Measurements from ENCODE around the gene CNN2.

CNN2 gene

GRCh38 chr19:1058112-1058511 is 31.7 kb downstream of the CNN2 start:
- Histone ChIP-seq H3K27me3 (ENCODE audit: insufficient read depth, poor library complexity, severe bottlenecking) (no peaks in the 10 kb centered on the region), H3K27ac (ENCODE audit: poor library complexity, severe bottlenecking) (no peak overlapping the region), H3K9me3 (ENCODE audit: severe bottlenecking) (no peaks in the 10 kb centered on the region), H3K4me3 (ENCODE audit: severe bottlenecking) (no peak overlapping the region), H3K36me3 (ENCODE audit: low read depth) (no peaks in the 10 kb centered on the region; the same call in 1 of the 2 replicates), H3K4me1 (ENCODE audit: insufficient read depth, poor library complexity, severe bottlenecking) (no peaks in the 10 kb centered on the region)
- TF ChIP-seq CTCF (IDR thresholded peaks at IDR 0.05; ENCODE audit: poor library complexity, severe bottlenecking), result no peak
- ATAC-seq (ENCODE audit: low read depth), result no peak
- no peak for DNase-seq (ENCODE audit: low spot score)

GRCh38 chr19:1060689-1061088 is 34.3 kb downstream of the CNN2 start:
- no peaks in the 10 kb centered on the region; the same call in 1 of the 2 replicates for H3K36me3 ChIP-seq (ENCODE audit: low read depth)
- H3K27ac ChIP-seq (ENCODE audit: poor library complexity, severe bottlenecking), result no peak overlapping the region
- DNase-seq (ENCODE audit: low spot score) (no peak), ATAC-seq (ENCODE audit: low read depth) (no peak)
- no peaks in the 10 kb centered on the region for H3K9me3 ChIP-seq (ENCODE audit: severe bottlenecking)
- H3K4me3 ChIP-seq (ENCODE audit: severe bottlenecking), result no peak overlapping the region
- no peaks in the 10 kb centered on the region for H3K27me3 ChIP-seq (ENCODE audit: insufficient read depth, poor library complexity, severe bottlenecking)
- peaks cover 7% of the 10 kb centered on the region for H3K4me1 ChIP-seq (ENCODE audit: insufficient read depth, poor library complexity, severe bottlenecking)
- no peak for TF ChIP-seq CTCF (IDR thresholded peaks at IDR 0.05; ENCODE audit: poor library complexity, severe bottlenecking)

DNA sequence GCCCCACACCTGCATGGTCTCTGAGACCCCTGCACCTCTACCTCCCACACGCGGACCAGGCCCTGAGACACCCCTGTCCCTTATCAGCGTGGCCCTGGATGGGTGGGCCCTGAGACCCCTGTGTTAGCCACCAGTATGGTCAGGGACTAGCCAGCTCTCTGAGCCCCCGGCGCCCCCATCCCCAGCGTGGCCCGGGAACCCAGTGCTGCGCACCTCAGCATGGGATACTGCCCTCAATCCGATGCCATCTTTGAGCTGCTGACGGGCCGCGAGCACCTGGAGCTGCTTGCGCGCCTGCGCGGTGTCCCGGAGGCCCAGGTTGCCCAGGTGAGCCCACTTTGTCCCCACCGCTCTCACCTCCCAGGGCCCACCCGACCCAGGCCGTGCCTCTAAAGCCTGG is 35.6 kb downstream of the CNN2 start:
- Histone ChIP-seq H3K27ac (ENCODE audit: poor library complexity, severe bottlenecking) (no peak overlapping the region), H3K4me3 (ENCODE audit: severe bottlenecking) (no peak overlapping the region), H3K9me3 (ENCODE audit: severe bottlenecking) (no peaks in the 10 kb centered on the region), H3K4me1 (ENCODE audit: insufficient read depth, poor library complexity, severe bottlenecking) (peaks cover 17% of the 10 kb centered on the region), H3K36me3 (ENCODE audit: low read depth) (no peaks in the 10 kb centered on the region; the same call in 1 of the 2 replicates), H3K27me3 (ENCODE audit: insufficient read depth, poor library complexity, severe bottlenecking) (no peaks in the 10 kb centered on the region)
- ATAC-seq (ENCODE audit: low read depth) (no peak), DNase-seq (ENCODE audit: low spot score) (no peak)
- TF ChIP-seq CTCF (IDR thresholded peaks at IDR 0.05; ENCODE audit: poor library complexity, severe bottlenecking), result no peak

DNA sequence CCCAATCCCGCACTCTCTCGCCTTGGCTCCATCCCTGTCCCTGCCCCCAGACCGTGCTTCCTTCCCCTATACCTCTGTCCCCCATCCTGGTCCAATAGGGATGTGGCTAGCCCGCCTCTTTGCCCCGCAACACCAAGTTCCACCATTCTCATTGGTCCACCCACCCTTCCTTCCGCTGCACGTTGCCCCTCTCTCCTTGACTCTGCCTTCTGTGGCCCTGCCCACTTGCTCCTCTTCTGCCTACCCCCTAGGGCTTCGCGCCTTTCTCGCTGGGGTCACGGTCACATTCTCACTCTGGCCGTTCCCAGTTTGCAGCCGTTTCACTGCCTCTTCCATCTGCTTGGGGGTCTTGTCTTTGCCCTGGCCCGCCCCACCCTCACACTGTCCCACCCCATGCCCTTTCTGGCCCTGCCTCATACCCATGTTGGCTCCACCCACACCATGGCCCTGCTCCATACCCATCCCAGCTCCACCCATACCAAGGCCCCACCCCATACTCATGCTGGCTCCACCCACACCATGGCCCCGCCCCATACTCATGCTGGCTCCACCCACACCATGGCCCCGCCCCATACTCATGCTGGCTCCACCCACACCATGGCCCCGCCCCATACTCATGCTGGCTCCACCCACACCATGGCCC is 36.1 kb downstream of the CNN2 start:
- TF ChIP-seq CTCF (IDR thresholded peaks at IDR 0.05; ENCODE audit: poor library complexity, severe bottlenecking), result no peak
- Histone ChIP-seq H3K36me3 (ENCODE audit: low read depth) (no peaks in the 10 kb centered on the region; the same call in 1 of the 2 replicates), H3K27me3 (ENCODE audit: insufficient read depth, poor library complexity, severe bottlenecking) (no peaks in the 10 kb centered on the region), H3K27ac (ENCODE audit: poor library complexity, severe bottlenecking) (no peak overlapping the region), H3K4me1 (ENCODE audit: insufficient read depth, poor library complexity, severe bottlenecking) (peaks cover 17% of the 10 kb centered on the region), H3K4me3 (ENCODE audit: severe bottlenecking) (no peak overlapping the region), H3K9me3 (ENCODE audit: severe bottlenecking) (no peaks in the 10 kb centered on the region)
- no peak for DNase-seq (ENCODE audit: low spot score)
- ATAC-seq (ENCODE audit: low read depth), result no peak

Data from RWPE2 (cell line).